Cardiac fibroblast (primary cell): ENCODE measurements around the gene SLC43A2.
"Not testable (repeated sequence)": the region's sequence is repeated elsewhere in the genome, so short reads cannot be mapped to it uniquely, and the experiment has no call there.

Experiments used
- DNase-seq, 2 donors: peaks; one replicate each; pipeline versions ENCODE4 v3.0.0 to v3.0.0-alpha.2; 2010; ENCODE audit warnings: low read depth in 2 of 2
- H3K4me3 ChIP-seq, 2 donors: replicated peaks in 1 of 2; 1 replicate in 1 of 2; 2 replicates in 1 of 2; pipeline ENCODE4 v1.5.1; 2011; ENCODE audit warnings: low read depth in 2 of 2, low read length in 2 of 2, mild to moderate bottlenecking in 2 of 2, moderate library complexity in 1 of 2
- CTCF ChIP-seq: IDR thresholded peaks from one replicate; pipeline ENCODE4 v1.5.1; 2011; ENCODE audit warnings: low read depth, mild to moderate bottlenecking, low read length, inconsistent platforms

Gene SLC43A2

GRCh38 chr17:1566505-1567199 is 62.0 kb downstream of the SLC43A2 start:
- DNase-seq: no peak
- no peak for TF ChIP-seq CTCF
- no peak overlapping the region for H3K4me3 ChIP-seq

GRCh38 chr17:1565877-1566276 is 62.8 kb downstream of the SLC43A2 start:
- TF ChIP-seq CTCF: no peak
- DNase-seq: no peak
- no peak overlapping the region for H3K4me3 ChIP-seq

- DNase-seq: no peak
- TF ChIP-seq CTCF: no peak
- no peak overlapping the region for H3K4me3 ChIP-seq
Measured at GRCh38 chr17:1563786-1564613, 64.6 kb downstream of the SLC43A2 start.

GRCh38 chr17:1563471-1563785 is 65.2 kb downstream of the SLC43A2 start:
- not testable (repeated sequence) for H3K4me3 ChIP-seq, DNase-seq

GRCh38 chr17:1562176-1562643 is 66.4 kb downstream of the SLC43A2 start:
- H3K4me3 ChIP-seq: peak overlapping the region; percentile 46 to 78
- DNase-seq: peak; percentile 25 to 30
- no peak for TF ChIP-seq CTCF

GRCh38 chr17:1561420-1562175 is 67.0 kb downstream of the SLC43A2 start:
- TF ChIP-seq CTCF: peak; percentile 5
- peak; percentile 22 to 31 for DNase-seq
- peak overlapping the region; percentile 46 to 78 for H3K4me3 ChIP-seq
